GM12874 (cell line): Measurements from ENCODE around the gene ROBO1.

Source experiments
- TF ChIP-seq, protein P1 (sequence below): IDR thresholded peaks from 2 replicates; pipeline ENCODE4 v1.5.1; 2011; ENCODE audit warnings: low read depth, mild to moderate bottlenecking, control low read depth, low read length, moderate library complexity; ENCODE audit not compliant: insufficient read depth

ROBO1 gene

DNA sequence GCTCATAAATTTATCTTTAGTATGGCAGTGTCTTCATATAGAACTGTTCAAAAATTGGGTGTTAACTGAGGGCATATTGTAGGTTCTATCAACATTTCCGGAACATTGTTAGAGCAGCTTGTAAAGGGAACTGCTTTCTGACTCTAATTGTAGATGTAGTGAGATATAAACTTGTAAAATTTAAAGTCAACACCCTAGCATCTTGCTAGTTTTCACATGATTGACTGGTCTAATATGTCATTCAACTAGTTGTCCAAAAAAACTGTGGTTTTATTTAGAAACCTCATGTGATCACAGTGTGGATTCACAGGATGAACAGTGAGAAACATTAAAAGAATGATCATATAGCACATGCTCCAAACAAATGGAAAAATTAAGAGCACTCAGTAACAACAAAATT lies 607.4 kb downstream of the ROBO1 start:
- TF ChIP-seq, protein P1, sequence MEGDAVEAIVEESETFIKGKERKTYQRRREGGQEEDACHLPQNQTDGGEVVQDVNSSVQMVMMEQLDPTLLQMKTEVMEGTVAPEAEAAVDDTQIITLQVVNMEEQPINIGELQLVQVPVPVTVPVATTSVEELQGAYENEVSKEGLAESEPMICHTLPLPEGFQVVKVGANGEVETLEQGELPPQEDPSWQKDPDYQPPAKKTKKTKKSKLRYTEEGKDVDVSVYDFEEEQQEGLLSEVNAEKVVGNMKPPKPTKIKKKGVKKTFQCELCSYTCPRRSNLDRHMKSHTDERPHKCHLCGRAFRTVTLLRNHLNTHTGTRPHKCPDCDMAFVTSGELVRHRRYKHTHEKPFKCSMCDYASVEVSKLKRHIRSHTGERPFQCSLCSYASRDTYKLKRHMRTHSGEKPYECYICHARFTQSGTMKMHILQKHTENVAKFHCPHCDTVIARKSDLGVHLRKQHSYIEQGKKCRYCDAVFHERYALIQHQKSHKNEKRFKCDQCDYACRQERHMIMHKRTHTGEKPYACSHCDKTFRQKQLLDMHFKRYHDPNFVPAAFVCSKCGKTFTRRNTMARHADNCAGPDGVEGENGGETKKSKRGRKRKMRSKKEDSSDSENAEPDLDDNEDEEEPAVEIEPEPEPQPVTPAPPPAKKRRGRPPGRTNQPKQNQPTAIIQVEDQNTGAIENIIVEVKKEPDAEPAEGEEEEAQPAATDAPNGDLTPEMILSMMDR, result no peak

DNA sequence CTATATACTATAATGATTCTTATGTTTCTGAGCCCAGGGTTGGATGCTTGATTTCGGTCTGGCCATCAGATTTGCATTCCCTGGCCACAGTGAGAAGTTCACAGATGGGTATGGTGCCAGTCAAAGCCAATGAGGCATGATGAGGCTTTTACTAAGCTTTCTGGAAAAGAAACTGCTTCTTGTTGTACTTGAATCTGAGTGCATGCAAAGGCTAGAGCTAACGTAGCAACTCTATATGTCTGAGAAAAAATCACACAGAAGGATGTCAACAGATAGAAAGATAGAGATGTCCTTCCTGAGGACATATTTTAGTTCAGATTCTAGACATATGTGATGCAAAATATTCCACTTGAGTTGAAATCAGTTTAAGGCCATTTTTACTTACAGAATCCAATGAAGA lies 608.1 kb downstream of the ROBO1 start:
- TF ChIP-seq, protein P1, result no peak

DNA sequence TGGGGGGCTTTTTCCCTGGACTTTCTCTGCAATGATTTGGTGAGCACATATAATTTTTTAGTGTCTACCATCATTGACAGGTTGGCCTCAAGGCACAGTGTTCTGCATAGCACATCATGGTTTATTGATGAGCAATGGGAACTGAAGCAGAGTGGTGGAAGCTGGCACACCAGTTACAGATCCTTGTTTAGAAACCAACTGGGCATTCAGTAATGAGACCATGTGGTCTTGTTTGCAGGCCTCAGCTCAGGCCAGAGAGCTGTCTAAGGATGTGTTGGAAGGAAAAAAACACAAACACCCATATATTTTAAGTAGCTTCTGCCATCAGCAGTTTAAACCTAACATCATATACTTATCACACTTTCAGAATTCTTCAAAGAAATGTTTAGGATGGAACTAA lies 610.6 kb downstream of the ROBO1 start:
- TF ChIP-seq, protein P1, result no peak

DNA sequence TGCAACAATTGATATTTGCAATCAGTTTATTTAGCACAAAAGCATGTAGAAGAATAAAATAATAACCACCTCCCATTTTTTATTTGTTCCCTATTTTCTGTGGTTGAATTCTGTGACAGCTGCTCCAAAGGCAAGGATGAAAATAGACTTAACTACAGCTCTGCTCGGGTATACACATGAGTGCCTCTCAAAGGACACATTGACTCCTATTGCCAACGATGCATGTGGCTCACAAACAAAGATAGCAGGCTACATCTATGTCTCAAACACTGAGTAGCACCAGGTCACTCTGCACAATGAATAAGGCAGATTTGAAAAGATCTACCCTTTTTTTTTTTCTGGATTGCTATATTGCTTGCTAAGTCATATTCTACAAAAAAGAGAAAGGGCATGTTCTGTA lies 612.9 kb downstream of the ROBO1 start:
- TF ChIP-seq, protein P1, result no peak

DNA sequence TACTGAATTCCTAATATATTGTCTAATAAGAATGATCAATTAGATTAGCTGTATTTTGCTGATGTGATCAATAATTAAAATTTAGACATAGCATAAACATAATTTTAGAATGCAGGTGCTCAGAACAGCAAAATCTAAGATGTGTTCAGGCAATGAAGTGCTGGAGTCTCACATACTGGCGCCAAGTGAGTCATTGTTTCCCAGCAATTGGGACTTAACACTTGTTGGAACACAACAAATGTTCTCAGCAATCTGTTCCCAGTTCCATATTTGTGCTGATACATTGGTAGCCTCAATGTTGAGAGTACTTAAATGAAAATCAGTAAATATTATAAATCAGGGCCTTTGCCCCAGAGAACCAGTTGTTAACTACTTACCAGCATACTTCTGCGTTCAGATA lies 619.0 kb downstream of the ROBO1 start:
- TF ChIP-seq, protein P1, result no peak

DNA sequence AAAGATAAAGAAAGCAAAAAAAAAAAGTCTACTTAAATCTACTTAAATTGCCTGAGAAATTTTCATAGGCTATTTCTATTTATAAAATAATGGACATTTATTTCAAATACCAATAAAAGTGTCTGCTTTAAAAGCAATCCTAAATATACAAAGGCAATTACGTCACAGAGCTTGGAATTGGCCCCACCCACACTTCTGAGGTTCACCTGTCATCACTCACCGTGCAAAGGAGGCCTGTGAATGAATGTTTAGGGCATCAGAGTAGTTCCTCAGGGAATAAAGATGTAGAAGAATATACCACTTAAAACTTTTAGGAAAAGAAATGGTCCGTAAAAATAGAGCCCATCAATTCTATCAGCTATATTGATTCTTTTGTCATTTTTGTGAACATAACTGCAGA lies 621.8 kb downstream of the ROBO1 start:
- TF ChIP-seq, protein P1, result no peak

DNA sequence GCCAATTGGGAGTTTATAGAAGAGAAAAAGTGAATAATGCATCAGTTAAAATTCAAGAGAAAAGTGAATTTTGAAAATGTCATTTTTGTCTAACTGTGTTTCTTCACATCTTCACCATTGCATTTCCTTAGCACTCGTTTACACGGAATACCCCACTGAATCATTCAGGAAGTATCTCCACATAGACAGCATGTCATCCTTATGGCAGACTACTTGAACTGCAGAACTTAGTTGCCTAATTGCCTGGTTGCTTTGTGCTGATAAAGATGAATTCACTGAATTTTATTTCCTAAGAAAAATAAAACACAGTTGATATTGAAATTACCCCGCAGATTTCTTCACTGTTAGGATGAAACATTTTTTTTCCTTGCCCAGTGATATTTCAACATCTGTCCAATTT lies 627.1 kb downstream of the ROBO1 start:
- TF ChIP-seq, protein P1, result no peak
